Measurements from ENCODE around the gene PXDC1. TPM values are rescaled to one million over a fixed set of nuclear protein-coding genes. Genes with fewer than 3 reads are reported as not detected.

The PXDC1 gene
- total RNA-seq, 2 experiments from 2014 or later = not detected

GRCh38 chr6:3789896-3790558 lies 38.5 kb upstream of the PXDC1 start:
- POLR2A ChIA-PET = no interaction called here
- CTCF ChIA-PET = interaction anchor here (0.6 kb wide), 1 partner anchor 223 kb away, joined by 3 read pairs; no protein-coding TSS in a partner anchor
- H3K4me1 Mint-ChIP-seq (ENCODE audit: low read depth) = no peaks in the 10 kb centered on the region
- no peak overlapping the region for H3K27ac Mint-ChIP-seq
- no peaks in the 10 kb centered on the region for H3K36me3 Mint-ChIP-seq (ENCODE audit: low read depth)
- no peak for DNase-seq
- H3K27me3 Mint-ChIP-seq (ENCODE audit: low read depth) = no peaks in the 10 kb centered on the region
- no peaks in the 10 kb centered on the region for H3K9me3 Mint-ChIP-seq (ENCODE audit: insufficient read depth)
- no peak overlapping the region for H3K4me3 Mint-ChIP-seq
- no peak for ATAC-seq

- ChIA-PET POLR2A (no interaction called here), CTCF (no interaction called here)
- Mint-ChIP-seq H3K4me1 (ENCODE audit: low read depth) (no peaks in the 10 kb centered on the region), H3K4me3 (no peak overlapping the region), H3K9me3 (ENCODE audit: insufficient read depth) (no peaks in the 10 kb centered on the region), H3K27ac (no peak overlapping the region), H3K36me3 (ENCODE audit: low read depth) (no peaks in the 10 kb centered on the region), H3K27me3 (ENCODE audit: low read depth) (no peaks in the 10 kb centered on the region)
- ATAC-seq (no peak), DNase-seq (no peak)
Measured at GRCh38 chr6:3789018-3789895, 37.7 kb upstream of the PXDC1 start.

- Mint-ChIP-seq H3K27ac (no peak overlapping the region), H3K4me1 (ENCODE audit: low read depth) (no peaks in the 10 kb centered on the region), H3K36me3 (ENCODE audit: low read depth) (no peaks in the 10 kb centered on the region), H3K4me3 (no peak overlapping the region), H3K9me3 (ENCODE audit: insufficient read depth) (no peaks in the 10 kb centered on the region), H3K27me3 (ENCODE audit: low read depth) (no peaks in the 10 kb centered on the region)
- ChIA-PET CTCF (no interaction called here), POLR2A (no interaction called here)
- ATAC-seq (no peak), DNase-seq (no peak)
Measured at GRCh38 chr6:3788408-3789017, 37.0 kb upstream of the PXDC1 start.

- H3K4me1 Mint-ChIP-seq (ENCODE audit: low read depth) = no peaks in the 10 kb centered on the region
- DNase-seq (no peak), ATAC-seq (no peak)
- POLR2A ChIA-PET = no interaction called here
- no peaks in the 10 kb centered on the region for H3K9me3 Mint-ChIP-seq (ENCODE audit: insufficient read depth)
- no peaks in the 10 kb centered on the region for H3K36me3 Mint-ChIP-seq (ENCODE audit: low read depth)
- H3K27me3 Mint-ChIP-seq (ENCODE audit: low read depth) = no peaks in the 10 kb centered on the region
- H3K4me3 Mint-ChIP-seq = no peak overlapping the region
- H3K27ac Mint-ChIP-seq = no peak overlapping the region
- CTCF ChIA-PET = no interaction called here
Measured at GRCh38 chr6:3786141-3786540, 34.6 kb upstream of the PXDC1 start.

GRCh38 chr6:3785745-3786098 lies 34.2 kb upstream of the PXDC1 start:
- CTCF ChIA-PET = no interaction called here
- H3K4me3 Mint-ChIP-seq = no peak overlapping the region
- no peaks in the 10 kb centered on the region for H3K36me3 Mint-ChIP-seq (ENCODE audit: low read depth)
- DNase-seq (no peak), ATAC-seq (no peak)
- POLR2A ChIA-PET = no interaction called here
- H3K27me3 Mint-ChIP-seq (ENCODE audit: low read depth) = no peaks in the 10 kb centered on the region
- no peaks in the 10 kb centered on the region for H3K4me1 Mint-ChIP-seq (ENCODE audit: low read depth)
- no peaks in the 10 kb centered on the region for H3K9me3 Mint-ChIP-seq (ENCODE audit: insufficient read depth)
- H3K27ac Mint-ChIP-seq = no peak overlapping the region

GRCh38 chr6:3784885-3785744 lies 33.6 kb upstream of the PXDC1 start:
- no peak for DNase-seq
- POLR2A ChIA-PET = no interaction called here
- no peaks in the 10 kb centered on the region for H3K9me3 Mint-ChIP-seq (ENCODE audit: insufficient read depth)
- H3K4me1 Mint-ChIP-seq (ENCODE audit: low read depth) = no peaks in the 10 kb centered on the region
- no peak for ATAC-seq
- CTCF ChIA-PET = no interaction called here
- no peak overlapping the region for H3K4me3 Mint-ChIP-seq
- H3K36me3 Mint-ChIP-seq (ENCODE audit: low read depth) = no peaks in the 10 kb centered on the region
- no peak overlapping the region for H3K27ac Mint-ChIP-seq
- H3K27me3 Mint-ChIP-seq (ENCODE audit: low read depth) = no peaks in the 10 kb centered on the region

GRCh38 chr6:3784423-3784822 lies 32.9 kb upstream of the PXDC1 start:
- ChIA-PET POLR2A (no interaction called here), CTCF (no interaction called here)
- no peaks in the 10 kb centered on the region for H3K9me3 Mint-ChIP-seq (ENCODE audit: insufficient read depth)
- DNase-seq = no peak
- H3K27ac Mint-ChIP-seq = no peak overlapping the region
- H3K27me3 Mint-ChIP-seq (ENCODE audit: low read depth) = no peaks in the 10 kb centered on the region
- no peak overlapping the region for H3K4me3 Mint-ChIP-seq
- no peaks in the 10 kb centered on the region for H3K4me1 Mint-ChIP-seq (ENCODE audit: low read depth)
- no peak for ATAC-seq
- no peaks in the 10 kb centered on the region for H3K36me3 Mint-ChIP-seq (ENCODE audit: low read depth)

GRCh38 chr6:3782876-3783832 lies 31.6 kb upstream of the PXDC1 start:
- Mint-ChIP-seq H3K4me3 (no peak overlapping the region), H3K4me1 (ENCODE audit: low read depth) (no peaks in the 10 kb centered on the region), H3K36me3 (ENCODE audit: low read depth) (no peaks in the 10 kb centered on the region), H3K27me3 (ENCODE audit: low read depth) (no peaks in the 10 kb centered on the region), H3K27ac (no peak overlapping the region), H3K9me3 (ENCODE audit: insufficient read depth) (no peaks in the 10 kb centered on the region)
- ChIA-PET CTCF (no interaction called here), POLR2A (no interaction called here)
- DNase-seq = no peak
- no peak for ATAC-seq

GRCh38 chr6:3781504-3781903 lies 30.0 kb upstream of the PXDC1 start:
- Mint-ChIP-seq H3K27me3 (ENCODE audit: low read depth) (peaks cover 5% of the 10 kb centered on the region), H3K27ac (no peak overlapping the region), H3K4me1 (ENCODE audit: low read depth) (no peaks in the 10 kb centered on the region), H3K4me3 (no peak overlapping the region), H3K36me3 (ENCODE audit: low read depth) (no peaks in the 10 kb centered on the region), H3K9me3 (ENCODE audit: insufficient read depth) (no peaks in the 10 kb centered on the region)
- CTCF ChIA-PET = no interaction called here
- POLR2A ChIA-PET = no interaction called here
- ATAC-seq (no peak), DNase-seq (no peak)

GRCh38 chr6:3779574-3779849 lies 28.0 kb upstream of the PXDC1 start:
- CTCF ChIA-PET = no interaction called here
- DNase-seq = no peak
- Mint-ChIP-seq H3K4me1 (ENCODE audit: low read depth) (no peaks in the 10 kb centered on the region), H3K27me3 (ENCODE audit: low read depth) (peaks cover 5% of the 10 kb centered on the region), H3K4me3 (no peak overlapping the region), H3K27ac (no peak overlapping the region), H3K9me3 (ENCODE audit: insufficient read depth) (no peaks in the 10 kb centered on the region), H3K36me3 (ENCODE audit: low read depth) (no peaks in the 10 kb centered on the region)
- POLR2A ChIA-PET = no interaction called here
- no peak for ATAC-seq

GRCh38 chr6:3778701-3779573 lies 27.4 kb upstream of the PXDC1 start:
- H3K4me3 Mint-ChIP-seq = no peak overlapping the region
- H3K9me3 Mint-ChIP-seq (ENCODE audit: insufficient read depth) = no peaks in the 10 kb centered on the region
- H3K27ac Mint-ChIP-seq = no peak overlapping the region
- H3K27me3 Mint-ChIP-seq (ENCODE audit: low read depth) = peaks cover 5% of the 10 kb centered on the region
- ChIA-PET CTCF (no interaction called here), POLR2A (no interaction called here)
- ATAC-seq (no peak), DNase-seq (no peak)
- no peaks in the 10 kb centered on the region for H3K36me3 Mint-ChIP-seq (ENCODE audit: low read depth)
- H3K4me1 Mint-ChIP-seq (ENCODE audit: low read depth) = no peaks in the 10 kb centered on the region
